ENCODE results near the gene RBFOX2.
"Not testable (repeated sequence)": the region's sequence is repeated elsewhere in the genome, so short reads cannot be mapped to it uniquely, and the experiment has no call there.

RBFOX2 gene

GRCh38 chr22:36039125-36039524 lies 10.5 kb upstream of the RBFOX2 start:
- DNase-seq: no peak

DNA sequence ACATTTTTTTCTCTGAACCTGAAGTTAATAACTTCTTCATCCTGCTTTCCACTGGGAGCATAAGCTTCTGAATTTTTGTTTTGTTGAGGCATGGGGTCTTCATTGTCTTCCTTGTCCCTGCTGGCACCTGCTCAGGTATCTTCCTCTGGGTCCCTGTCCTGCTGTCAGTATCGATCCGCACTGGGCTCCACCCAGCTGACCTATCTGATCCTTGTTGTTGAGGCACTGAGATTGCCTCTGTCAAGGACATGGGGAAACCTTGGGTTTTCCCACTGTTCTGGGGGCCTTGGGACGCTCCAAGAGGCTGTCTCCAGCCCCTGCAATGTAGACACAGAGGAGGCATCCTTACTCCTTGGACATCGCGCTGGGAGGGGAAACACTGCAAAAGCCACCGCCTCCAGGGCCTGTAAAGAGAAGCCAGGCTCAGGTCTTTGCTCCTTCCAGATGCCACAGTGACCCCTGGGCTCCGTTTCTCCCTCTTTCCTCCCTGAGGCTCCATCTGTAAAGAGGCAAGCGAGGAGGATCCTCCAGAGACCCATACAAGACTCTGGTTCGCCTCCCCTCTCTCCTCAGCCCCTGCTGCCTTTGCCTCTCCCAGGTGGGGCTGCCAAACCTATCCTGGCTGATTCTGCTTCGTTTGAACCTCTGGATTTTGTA lies 8.6 kb upstream of the RBFOX2 start:
- DNase-seq: no peak

GRCh38 chr22:36036167-36036624 lies 7.6 kb upstream of the RBFOX2 start:
- no peak for DNase-seq

GRCh38 chr22:36032611-36033010 lies 4.0 kb upstream of the RBFOX2 start:
- DNase-seq: no peak

DNA sequence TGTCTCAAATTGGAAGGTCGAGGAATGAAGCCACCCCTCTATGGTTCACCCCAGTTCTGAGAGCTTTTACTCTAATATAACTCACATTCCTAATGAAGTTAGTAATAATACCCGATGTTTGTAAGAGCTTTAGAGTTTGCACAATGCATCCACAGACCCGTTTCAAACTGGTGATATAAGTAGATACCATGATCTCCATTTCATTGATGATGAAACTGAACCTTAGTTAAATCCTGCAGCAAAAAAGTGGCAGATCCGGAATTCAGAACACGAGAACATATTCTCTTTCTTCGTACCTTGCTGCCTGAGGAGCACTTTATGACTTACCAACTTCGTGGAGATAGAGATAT lies 757 bp upstream of the RBFOX2 start:
- no peak for DNase-seq

DNA sequence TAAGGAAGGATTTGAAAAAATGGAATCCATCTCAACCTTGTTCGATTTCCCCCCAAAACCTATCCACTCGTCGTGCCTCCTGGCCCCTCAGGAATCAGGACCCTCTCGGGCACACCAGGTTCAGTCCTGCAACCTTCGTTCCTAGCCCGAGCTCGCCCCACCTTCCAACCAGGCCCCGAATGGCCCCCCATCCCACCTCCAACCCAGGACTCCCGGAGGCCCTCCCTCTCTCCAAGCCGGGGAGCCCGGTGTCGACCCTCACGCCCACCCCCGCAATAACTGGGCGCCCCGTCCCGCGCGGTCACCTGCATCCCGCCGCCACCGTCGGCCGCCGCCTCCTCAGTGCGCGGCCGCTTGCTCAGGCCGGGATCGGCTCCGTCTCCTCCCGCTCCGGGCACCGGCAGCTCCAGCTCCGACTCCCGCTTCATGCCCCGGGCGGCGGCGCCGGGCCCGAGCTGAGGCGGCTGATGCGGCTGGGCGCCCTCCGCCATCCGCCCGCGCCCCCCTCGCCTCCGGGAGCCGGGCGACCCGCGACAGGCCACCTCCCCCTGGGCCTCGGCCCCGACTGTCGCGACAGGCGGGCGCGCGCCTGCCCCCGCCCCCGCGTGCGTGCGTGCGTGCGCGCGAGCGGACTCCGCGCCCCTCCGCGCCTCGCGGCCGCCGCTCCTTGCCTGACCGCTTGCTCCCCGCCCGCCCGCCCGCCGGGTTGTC lies 534 bp downstream of the RBFOX2 start:
- no peak for DNase-seq

DNA sequence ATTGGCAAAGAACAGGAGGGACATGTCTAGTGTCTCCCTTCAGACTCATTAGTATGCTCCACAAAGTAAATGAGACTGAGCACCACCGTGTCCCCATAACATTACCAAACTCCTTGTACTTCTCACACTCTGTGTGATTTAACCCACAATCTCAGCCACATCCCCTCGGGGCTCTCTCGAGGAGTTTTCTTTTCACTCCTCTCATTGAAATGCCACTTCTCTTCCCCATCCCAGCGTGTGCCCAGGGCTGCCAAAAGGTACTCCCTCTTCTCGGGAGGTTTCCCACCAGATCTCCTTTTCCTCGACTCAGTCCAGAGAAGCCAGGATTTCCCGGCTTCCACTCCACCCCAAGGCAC lies 1.1 kb downstream of the RBFOX2 start:
- DNase-seq: no peak

DNA sequence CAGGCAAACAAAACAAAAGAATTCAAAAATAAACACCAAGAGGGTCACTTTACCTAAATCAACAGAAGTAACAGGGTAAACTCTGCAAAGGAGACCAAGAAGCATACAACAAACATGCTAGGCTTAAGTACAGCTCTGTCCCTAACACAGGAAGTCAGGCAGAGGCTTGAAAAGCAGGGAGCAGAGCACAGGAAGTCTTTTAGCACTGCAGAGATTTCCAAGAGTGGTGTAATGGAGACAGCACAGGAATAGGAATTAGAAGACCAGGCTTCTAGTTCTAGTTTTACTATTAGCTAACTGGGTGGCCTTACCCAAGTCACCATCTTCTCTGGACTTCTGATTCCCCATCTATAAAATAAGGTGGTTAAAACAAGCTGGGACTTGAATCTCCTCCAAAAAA lies 1.9 kb downstream of the RBFOX2 start:
- no peak for DNase-seq

DNA sequence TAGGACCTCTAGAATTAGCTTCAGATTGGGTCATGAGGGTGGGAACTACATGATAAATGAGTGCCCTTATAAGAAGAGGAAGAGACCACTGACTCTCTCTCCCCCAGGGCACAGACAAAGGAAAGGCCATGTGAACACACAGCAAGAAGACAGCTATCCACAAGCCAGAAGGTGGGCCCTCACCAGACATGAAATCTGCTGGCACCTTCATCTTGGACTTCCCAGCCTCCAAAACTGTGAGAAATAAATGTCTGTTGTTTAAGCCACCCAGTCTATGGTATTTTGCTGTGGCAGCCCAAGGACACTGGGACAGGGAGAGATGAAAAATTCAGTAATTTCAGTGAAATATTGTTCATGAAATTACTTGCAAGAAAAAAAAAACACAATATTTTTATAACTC lies 5.9 kb downstream of the RBFOX2 start:
- no peak for DNase-seq

GRCh38 chr22:36022162-36022561 lies 6.5 kb downstream of the RBFOX2 start:
- DNase-seq: no peak

- DNase-seq: no peak
These were observed 6.9 kb downstream of the RBFOX2 start for GRCh38 chr22:36021606-36022153.

GRCh38 chr22:36020865-36021264 lies 7.8 kb downstream of the RBFOX2 start:
- DNase-seq: not testable (repeated sequence)

- DNase-seq: peak; percentile 29
These were observed 11.0 kb downstream of the RBFOX2 start for GRCh38 chr22:36017651-36018091.

GRCh38 chr22:36016684-36017083 lies 11.9 kb downstream of the RBFOX2 start:
- no peak for DNase-seq

DNA sequence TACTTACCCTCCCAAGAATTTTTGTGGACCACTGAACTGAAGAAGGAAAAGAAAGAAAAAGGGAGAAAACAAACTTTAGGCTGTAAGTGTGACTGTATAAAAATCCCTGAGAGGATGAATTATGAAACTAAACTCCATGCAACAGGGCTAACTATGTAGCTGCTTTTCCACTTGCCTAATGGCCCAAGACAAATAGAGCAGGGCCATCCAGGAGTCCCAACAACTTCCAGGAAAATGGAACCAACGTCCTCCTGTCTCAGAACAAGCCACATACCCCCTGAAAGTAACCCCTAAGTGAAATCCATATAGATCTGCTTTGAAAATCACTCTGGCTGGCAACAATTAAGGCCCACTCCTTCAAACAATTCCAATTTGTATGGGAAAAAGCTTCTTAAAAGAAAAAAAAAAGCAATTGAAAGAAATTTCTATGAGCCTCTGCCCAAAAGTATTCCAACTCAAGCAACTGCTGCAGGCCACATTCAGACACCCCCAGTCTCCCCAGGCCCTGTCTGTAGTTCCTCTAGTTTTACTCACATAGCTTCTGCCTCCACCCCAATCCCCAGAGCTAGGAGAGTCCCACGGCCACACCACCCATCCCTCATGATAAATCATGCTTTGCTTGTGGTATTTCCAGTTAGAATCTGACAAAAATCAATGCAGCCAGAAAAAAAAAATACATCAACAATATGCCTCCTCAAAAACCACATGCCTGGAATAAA lies 12.7 kb downstream of the RBFOX2 start:
- no peak for DNase-seq

DNA sequence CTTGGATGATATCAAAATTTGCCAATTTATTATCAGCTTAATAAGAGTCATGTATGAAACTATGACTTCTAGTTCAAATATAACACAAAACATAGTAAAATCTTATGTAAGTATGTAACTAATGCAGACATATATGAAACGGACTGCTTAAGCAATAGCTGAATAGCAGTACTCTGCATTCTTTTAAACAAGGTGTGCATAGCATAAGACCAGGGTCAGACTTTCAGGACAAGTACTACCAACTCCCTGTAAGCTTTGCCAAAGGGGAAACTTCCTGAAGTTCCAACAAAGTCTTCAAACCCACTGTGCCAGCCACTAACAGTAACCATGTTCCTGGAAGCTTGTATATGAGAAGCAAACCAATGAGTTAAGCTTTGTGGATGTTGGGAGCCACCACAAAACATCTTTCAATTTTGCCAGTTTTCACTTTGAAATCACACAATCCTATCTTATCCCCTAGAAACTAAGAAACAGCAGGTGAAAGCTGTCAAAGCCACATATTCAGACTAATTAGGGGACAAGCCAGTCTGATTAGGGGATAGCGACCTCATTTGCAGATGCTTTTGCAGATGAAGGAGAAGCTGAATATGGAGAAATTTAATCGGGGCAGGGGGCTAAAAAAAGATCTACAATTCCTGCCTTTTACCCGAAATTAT lies 13.3 kb downstream of the RBFOX2 start:
- DNase-seq: no peak

GRCh38 chr22:36014546-36015074 lies 14.0 kb downstream of the RBFOX2 start:
- no peak for DNase-seq

DNA sequence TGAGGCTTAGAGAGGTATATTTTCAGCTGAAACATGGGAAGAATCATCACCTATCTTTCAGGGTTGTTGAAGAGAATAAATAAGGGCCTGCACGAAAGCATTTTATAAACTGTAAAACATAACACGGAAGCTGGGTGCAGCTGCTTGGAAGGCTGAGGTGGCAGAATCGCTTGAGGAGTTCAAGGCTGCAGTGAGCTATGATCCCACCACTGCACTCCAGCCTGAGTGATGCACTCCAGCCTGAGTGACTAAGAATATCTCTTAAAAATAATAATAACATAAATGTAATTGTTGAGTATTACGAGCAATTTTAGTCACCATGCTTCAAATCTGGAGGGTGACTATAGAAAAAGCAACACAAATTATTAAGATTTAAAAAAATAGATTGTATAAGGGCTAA lies 16.3 kb downstream of the RBFOX2 start:
- DNase-seq: no peak

DNA sequence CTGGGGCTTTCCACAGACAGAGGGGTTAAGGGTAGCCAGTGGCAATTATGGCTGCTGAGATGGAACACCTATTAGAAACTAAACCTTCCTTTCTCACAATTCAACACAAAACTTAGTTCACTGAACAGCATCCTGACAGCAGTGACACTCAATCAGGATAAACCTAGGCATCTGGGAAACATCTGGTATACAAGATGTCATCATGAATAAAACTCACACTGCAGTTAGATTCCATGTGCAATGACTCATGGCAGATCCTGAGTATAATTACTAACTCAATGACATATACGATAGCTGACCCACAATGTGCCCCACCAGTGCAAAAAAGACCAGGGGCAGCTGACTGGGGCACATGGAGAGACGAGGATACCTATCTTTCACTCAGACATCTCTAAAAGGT lies 17.7 kb downstream of the RBFOX2 start:
- no peak for DNase-seq

DNA sequence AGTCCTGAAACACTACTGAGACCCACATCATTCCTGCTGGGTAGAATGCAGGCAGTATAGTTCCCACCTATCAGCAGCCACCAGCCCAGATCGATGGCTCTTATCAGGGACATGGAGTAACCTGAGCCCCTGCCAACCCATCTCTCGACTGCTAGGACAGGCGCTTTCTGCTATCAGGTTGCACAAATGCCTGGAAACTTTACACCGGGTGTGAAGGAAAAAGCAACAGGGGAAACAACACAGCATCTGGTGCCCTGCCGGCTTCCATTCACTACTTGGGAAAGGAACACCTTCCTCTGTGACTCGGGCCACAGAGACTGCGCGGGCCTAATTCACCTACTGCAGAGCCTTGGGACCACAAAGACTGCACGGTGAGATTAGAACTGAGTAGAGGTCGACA lies 18.5 kb downstream of the RBFOX2 start:
- no peak for DNase-seq

GRCh38 chr22:36009085-36009484 lies 19.5 kb downstream of the RBFOX2 start:
- DNase-seq: no peak

DNA sequence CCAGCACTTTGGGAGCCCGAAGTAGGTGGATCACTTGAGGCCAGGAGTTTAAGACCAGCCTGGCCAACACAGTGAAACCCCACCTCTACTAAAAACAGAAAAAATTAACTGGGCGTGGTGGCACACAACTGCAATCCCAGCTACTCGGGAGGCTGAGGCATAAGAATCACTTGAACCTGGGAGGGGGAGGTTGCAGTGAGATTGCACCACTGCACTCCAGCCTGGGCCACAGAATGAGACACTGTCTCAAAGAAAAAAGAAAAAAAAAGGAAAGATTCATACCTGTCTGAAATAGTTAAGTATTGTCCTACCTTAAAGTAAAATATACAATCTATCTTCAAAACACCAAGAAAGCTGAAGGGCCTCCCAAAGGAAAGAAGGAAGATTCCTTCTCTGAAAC lies 20.1 kb downstream of the RBFOX2 start:
- DNase-seq: no peak

- DNase-seq: no peak
These were observed 20.5 kb downstream of the RBFOX2 start for GRCh38 chr22:36008131-36008530.
